H1 (cell line): Measurements from ENCODE around the gene RAB21. TPM values are rescaled to one million over a fixed set of nuclear protein-coding genes. Genes with fewer than 3 reads are reported as not detected.

ENCODE experiments used
- BCL11A ChIP-seq, 2 experiments: IDR thresholded peaks; one replicate each; pipeline ENCODE4 v1.6.1; 2011; ENCODE audit warnings: low read depth in 2 of 2, low read length in 2 of 2, mild to moderate bottlenecking in 2 of 2
- KDM5A ChIP-seq: fragments of 200-600 bp; IDR thresholded peaks from 2 replicates; pipeline ENCODE4 v1.7.1; 2012; ENCODE audit warnings: mild to moderate bottlenecking, low read length, inconsistent platforms, mixed read lengths
- NRF1 ChIP-seq: IDR thresholded peaks from 2 replicates; pipeline ENCODE4 v1.6.1; 2011; ENCODE audit warnings: mild to moderate bottlenecking, low read depth, low read length, improper control_type of control experiment
- PHF8 ChIP-seq: fragments of 200-600 bp; sonication (generic); conservative IDR thresholded peaks from 2 replicates; pipeline ENCODE4 v1.7.1; 2012; ENCODE audit warnings: low read depth, mild to moderate bottlenecking, inconsistent platforms, low read length, moderate library complexity
- TBP ChIP-seq: IDR thresholded peaks from 2 replicates; pipeline ENCODE4 v1.6.1; 2011; ENCODE audit warnings: low read depth, low read length, improper control_type of control experiment
- TCF12 ChIP-seq: IDR thresholded peaks from 2 replicates; pipeline ENCODE4 v1.6.1; 2011; ENCODE audit warnings: low read depth, mild to moderate bottlenecking, low read length
- polyA plus RNA-seq, 7 experiments: library from polyadenylated mRNA; depleted of rRNA in 3 of 7; stranded (reverse) in 5 of 7; unstranded in 2 of 7; fragments of >200 nt in 5 of 7; fragments of 200-250 nt in 2 of 7; gene quantifications; 1 replicate in 5 of 7; 2 replicates in 1 of 7; 4 replicates in 1 of 7; pipeline versions ENCODE4 v1.2.1 to v1.2.3, GENCODE V29; 2011 to 2013; ENCODE audit warnings: missing spikeins in 2 of 7, mixed read lengths in 2 of 7
- total RNA-seq: library from RNA; stranded (reverse); fragmentation: NEBNext Ultra II Directional; extraction: Animal tissue kit (Norgen Biotek cat#: 25700); gene quantifications from 2 replicates; pipeline ENCODE4 v1.2.1, GENCODE V29; 2021

Gene RAB21
- total and polyA plus RNA-seq, 2 of the 8 experiments (the other 6 are each of a cell fraction or from before 2014, with no cell fraction given) = 1.2 to 47.2 TPM

DNA sequence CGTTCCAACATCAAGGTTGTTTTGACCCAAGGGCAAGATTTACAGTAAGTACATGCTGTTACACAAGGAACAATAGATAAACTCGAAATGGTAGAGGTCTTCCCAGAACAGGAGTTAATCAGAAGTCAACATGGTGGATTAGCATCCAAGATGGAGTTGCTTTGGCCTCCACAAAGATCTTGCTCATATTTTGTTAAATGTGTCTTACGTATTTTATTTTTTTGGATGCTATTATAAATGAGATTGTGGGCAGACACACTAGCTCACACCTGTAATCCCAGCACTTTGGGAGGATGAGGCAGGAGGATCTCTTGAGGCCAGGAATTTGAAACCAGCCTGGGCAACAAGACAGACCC lies 22.3 kb upstream of the RAB21 start (continued):
- TF ChIP-seq TCF12 (no peak), KDM5A (no peak), TBP (no peak), BCL11A (IDR thresholded peaks at IDR 0.05; ENCODE audit: low read depth in 2 of 2, low read length in 2 of 2) (no peak), PHF8 (no peak), NRF1 (no peak)
